Liver (tissue), 9 donors: Measurements from ENCODE around the gene ZFAND3. TPM values are rescaled to one million over a fixed set of nuclear protein-coding genes. Genes with fewer than 3 reads are reported as not detected.
A peak's percentile ranks its signal among the peaks of the same experiment; 100 is the strongest.

ENCODE experiments used
- DNase-seq: peaks from one replicate; pipeline ENCODE4 v3.0.0-alpha.2; 2017; ENCODE audit warnings: low spot score
- H3K27ac ChIP-seq, 2 donors: one replicate each; pipeline ENCODE4 v1.7.0; 2013; ENCODE audit warnings: inconsistent platforms in 2 of 2, low read length in 2 of 2, control low read depth in 1 of 2, low read depth in 1 of 2, mild to moderate bottlenecking in 1 of 2
- H3K27me3 ChIP-seq, 4 donors: one replicate each; pipeline versions ENCODE4 v1.6.1 to v1.7.0; 2013; ENCODE audit warnings: low read length in 3 of 4, inconsistent platforms in 1 of 4, mild to moderate bottlenecking in 1 of 4, moderate library complexity in 1 of 4; ENCODE audit not compliant: control insufficient read depth in 4 of 4, insufficient read depth in 4 of 4
- H3K36me3 ChIP-seq, 4 donors: one replicate each; pipeline versions ENCODE4 v1.6.1 to v1.7.0; 2013; ENCODE audit warnings: low read length in 3 of 4, mild to moderate bottlenecking in 3 of 4, low read depth in 1 of 4, moderate library complexity in 1 of 4; ENCODE audit not compliant: control insufficient read depth in 4 of 4, insufficient read depth in 3 of 4
- H3K4me1 ChIP-seq, 4 donors: one replicate each; pipeline versions ENCODE4 v1.6.1 to v1.7.0; 2013; ENCODE audit warnings: low read length in 3 of 4, mild to moderate bottlenecking in 3 of 4, moderate library complexity in 1 of 4; ENCODE audit not compliant: control insufficient read depth in 4 of 4, insufficient read depth in 4 of 4
- H3K4me3 ChIP-seq, 3 donors: one replicate each; pipeline versions ENCODE4 v1.6.1 to v1.7.0; 2013; ENCODE audit warnings: low read length in 3 of 3, control low read depth in 1 of 3, low read depth in 1 of 3, mild to moderate bottlenecking in 1 of 3
- H3K9ac ChIP-seq, 2 donors: one replicate each; pipeline ENCODE4 v1.7.0; 2013; ENCODE audit warnings: low read length in 2 of 2, mild to moderate bottlenecking in 2 of 2, moderate library complexity in 2 of 2, control low read depth in 1 of 2, low read depth in 1 of 2
- H3K9me3 ChIP-seq, 4 donors: one replicate each; pipeline versions ENCODE4 v1.6.1 to v1.7.0; 2013; ENCODE audit warnings: low read length in 3 of 4; ENCODE audit not compliant: control insufficient read depth in 4 of 4
- ATF3 ChIP-seq: IDR thresholded peaks from 2 replicates; pipeline ENCODE4 v1.6.1; 2016; ENCODE audit warnings: antibody characterized with exemption
- CTCF ChIP-seq: fragments of 150-350 bp; IDR thresholded peaks from 2 replicates; pipeline ENCODE4 v1.5.1; 2017; ENCODE audit warnings: improper control_type of control experiment, low read depth, low read length; ENCODE audit not compliant: missing input control
- EGR1 ChIP-seq, 2 donors: IDR thresholded peaks; 2 replicates each; pipeline ENCODE4 v1.6.1; 2016 to 2018; ENCODE audit warnings: antibody characterized with exemption in 2 of 2, low read depth in 2 of 2
- FOXA1 ChIP-seq: IDR thresholded peaks from 2 replicates; pipeline ENCODE4 v1.6.1; 2016; ENCODE audit warnings: antibody characterized with exemption
- FOXA2 ChIP-seq: IDR thresholded peaks from 2 replicates; pipeline ENCODE4 v1.6.1; 2016; ENCODE audit warnings: antibody characterized with exemption
- GABPA ChIP-seq, 2 donors: IDR thresholded peaks in 1 of 2; conservative IDR thresholded peaks in 1 of 2; 2 replicates each; pipeline ENCODE4 v1.6.1; 2016; ENCODE audit warnings: antibody characterized with exemption in 2 of 2, mild to moderate bottlenecking in 1 of 2, moderate library complexity in 1 of 2
- HNF4A ChIP-seq, 2 donors: conservative IDR thresholded peaks; 2 replicates each; pipeline ENCODE4 v1.6.1; 2016; ENCODE audit warnings: antibody characterized with exemption in 2 of 2, mild to moderate bottlenecking in 2 of 2
- HNF4G ChIP-seq: IDR thresholded peaks from 2 replicates; pipeline ENCODE4 v1.6.1; 2016; ENCODE audit warnings: antibody characterized with exemption
- JUND ChIP-seq, 2 donors: IDR thresholded peaks; 2 replicates each; pipeline ENCODE4 v1.6.1; 2016; ENCODE audit warnings: antibody characterized with exemption in 2 of 2
- MAX ChIP-seq: IDR thresholded peaks from 2 replicates; pipeline ENCODE4 v1.6.1; 2016; ENCODE audit warnings: antibody characterized with exemption
- NR2F2 ChIP-seq: IDR thresholded peaks from 2 replicates; pipeline ENCODE4 v1.6.1; 2016; ENCODE audit warnings: antibody characterized with exemption
- RAD21 ChIP-seq, 2 donors: IDR thresholded peaks; 2 replicates each; pipeline ENCODE4 v1.6.1; 2016; ENCODE audit warnings: antibody characterized with exemption in 2 of 2, mild to moderate bottlenecking in 2 of 2
- REST ChIP-seq: IDR thresholded peaks from 2 replicates; pipeline ENCODE4 v1.6.1; 2016; ENCODE audit warnings: antibody characterized with exemption, mild to moderate bottlenecking
- RXRA ChIP-seq, 2 donors: IDR thresholded peaks; 2 replicates each; pipeline ENCODE4 v1.6.1; 2017 to 2018; ENCODE audit warnings: antibody characterized with exemption in 2 of 2, mild to moderate bottlenecking in 1 of 2
- SP1 ChIP-seq: IDR thresholded peaks from 2 replicates; pipeline ENCODE4 v1.6.1; 2018; ENCODE audit warnings: antibody characterized with exemption, mild to moderate bottlenecking
- TAF1 ChIP-seq: conservative IDR thresholded peaks from 2 replicates; pipeline ENCODE4 v1.6.1; 2016; ENCODE audit warnings: antibody characterized with exemption, mild to moderate bottlenecking
- YY1 ChIP-seq: IDR thresholded peaks from 2 replicates; pipeline ENCODE4 v1.6.1; 2016; ENCODE audit warnings: antibody characterized with exemption, mild to moderate bottlenecking
- ZBTB33 ChIP-seq: IDR thresholded peaks from 2 replicates; pipeline ENCODE4 v1.6.1; 2016; ENCODE audit warnings: antibody characterized with exemption
- WGBS: extraction: QIAGEN DNeasy Blood & Tissue Kit; methylation state at CpG from one replicate; pipeline ENCODE4 v1.1.7; 2013; 5-methylcytosine and 5-hydroxymethylcytosine counted together
- polyA plus RNA-seq, 2 donors: library from polyadenylated mRNA; stranded (reverse) in 1 of 2; unstranded in 1 of 2; fragments of 200-250 nt in 1 of 2; fragments of >200 nt in 1 of 2; fragmentation: Nextera tagmentation in 1 of 2; extraction: Ambion mirVana in 1 of 2; gene quantifications; one replicate each; pipeline versions ENCODE4 v1.2.1 to v1.2.3, GENCODE V29; 2013 to 2015
- total RNA-seq, 2 donors: library from RNA; depleted of rRNA; stranded (reverse); fragments of >200 nt; gene quantifications; one replicate each; pipeline ENCODE4 v1.2.3, GENCODE V29; 2014
- donor health status: healthy.
- donor health status: healthy.
- donor health status: healthy.
- donor health status: healthy.
- donor health status: healthy.

ZFAND3 gene
- total and polyA plus RNA-seq, 4 donors, result 7.7 to 37.5 (median 23.1) TPM

GRCh38 chr6:37800703-37801604 is 18.6 kb upstream of the ZFAND3 start:
- no peak overlapping the region for H3K9ac ChIP-seq
- H3K27me3 ChIP-seq, result no peaks in the 10 kb centered on the region
- no peak for DNase-seq
- H3K27ac ChIP-seq, result no peak overlapping the region
- TF ChIP-seq YY1 (no peak), EGR1 (IDR thresholded peaks at IDR 0.05; ENCODE audit: low read depth in 2 of 2) (no peak), HNF4G (peak; percentile 52), ZBTB33 (no peak), NR2F2 (no peak), RXRA (IDR thresholded peaks at IDR 0.05) (peak in 1 of 2 donors; percentile 34), SP1 (peak; percentile 65), FOXA2 (no peak), JUND (IDR thresholded peaks at IDR 0.05) (no peak), FOXA1 (no peak), ATF3 (no peak), RAD21 (IDR thresholded peaks at IDR 0.05) (no peak), HNF4A (conservative IDR thresholded peaks at IDR 0.05) (peak; percentile 88 to 90), CTCF (no peak), MAX (peak; percentile 46), REST (no peak), GABPA (IDR thresholded peaks at IDR 0.05 in 1 of 2, conservative IDR thresholded peaks at IDR 0.05 in 1 of 2) (no peak), TAF1 (no peak)
- WGBS, result 82% methylated on average over 10 of the region's 10 CpGs
- no peaks in the 10 kb centered on the region for H3K36me3 ChIP-seq
- peaks cover 17 to 35% (median 28%) of the 10 kb centered on the region in 4 donors for H3K4me1 ChIP-seq
- H3K4me3 ChIP-seq, result no peak overlapping the region
- no peaks in the 10 kb centered on the region for H3K9me3 ChIP-seq
